ENCODE measurements around the gene MAST4. TPM values are rescaled to one million over a fixed set of nuclear protein-coding genes. Genes with fewer than 3 reads are reported as not detected.

Gene MAST4
- total and polyA plus RNA-seq, 2 of the 13 experiments (the other 11 are each of a cell fraction or from before 2014, with no cell fraction given) = 3.4 to 3.7 TPM

GRCh38 chr5:66985417-66985816 is 389.2 kb downstream of the MAST4 start (continued):
- TF ChIP-seq BCL3 (CRISPR knock-in tag; IDR thresholded peaks at IDR 0.05) = no peak

- CTCF ChIA-PET (ENCODE audit: low intra/inter-chr PET ratio, low total read pairs) = no interaction called here
- no peaks in the 10 kb centered on the region; a peak in 1 of 5 replicates for H3K27me3 ChIP-seq (ENCODE audit: control insufficient read depth in 1 of 2, insufficient read depth in 2 of 2, low read length in 2 of 2)
- H3K79me2 ChIP-seq (ENCODE audit: insufficient read depth, low read length) = no peaks in the 10 kb centered on the region
- intact Hi-C loops (cut with micrococcal nuclease; ENCODE audit: unreplicated experiment) = loop anchor here (5.0 kb wide), 1 partner anchor 111 kb away; no protein-coding TSS in a partner anchor
- H3K4me2 ChIP-seq (ENCODE audit: low read depth, low read length) = no peak overlapping the region
- no peaks in the 10 kb centered on the region for H3K36me3 ChIP-seq (replicated peaks in 1 of 2; ENCODE audit: control insufficient read depth in 1 of 2, insufficient read depth in 2 of 2, low read length in 2 of 2)
- no peaks in the 10 kb centered on the region for H3K9me3 ChIP-seq (ENCODE audit: low read length)
- no TSS peak for BruUV-seq (replicated peaks)
- DNase-seq (ENCODE audit: low spot score) (no peak), FAIRE-seq (no peak), ATAC-seq (no peak)
- H4K20me1 ChIP-seq (ENCODE audit: insufficient read depth, low read length) = no peaks in the 10 kb centered on the region
- in situ Hi-C loops (cut with HindIII; ENCODE audit: extremely low pct_ligation_motif_present, low pct_unique_long_range_greater_than_20kb) = loop anchor here (10.0 kb wide), 1 partner anchor 219 kb away; no protein-coding TSS in a partner anchor
- H2AFZ ChIP-seq (ENCODE audit: low read length) = no peak overlapping the region
- peaks cover 24% of the 10 kb centered on the region for H3K4me1 ChIP-seq (ENCODE audit: insufficient read depth, low read length)
- no peak overlapping the region for H3K4me3 ChIP-seq (replicated peaks in 1 of 3; ENCODE audit: insufficient read depth in 1 of 3, low read depth in 2 of 3, low read length in 3 of 3)
- TF ChIP-seq ZNF646 (CRISPR knock-in tag; IDR thresholded peaks at IDR 0.05) = no peak
- no peak for TF ChIP-seq AKNA (CRISPR knock-in tag; IDR thresholded peaks at IDR 0.05; ENCODE audit: borderline replicate concordance)
- TF ChIP-seq ZNF607 (CRISPR knock-in tag; IDR thresholded peaks at IDR 0.05; ENCODE audit: borderline replicate concordance) = no peak
- no peak for TF ChIP-seq ZGPAT (CRISPR knock-in tag; IDR thresholded peaks at IDR 0.05)
- TF ChIP-seq ATM (IDR thresholded peaks at IDR 0.05; ENCODE audit: borderline replicate concordance) = no peak
- TF ChIP-seq MED13 (CRISPR knock-in tag; IDR thresholded peaks at IDR 0.05) = no peak
- no peak overlapping the region for H3K9ac ChIP-seq (ENCODE audit: insufficient read depth, low read depth, low read length)
- H3K27ac ChIP-seq (ENCODE audit: extremely low read length, insufficient read depth, low read length) = no peak overlapping the region
- WGBS (ENCODE audit: low lambda C conversion rate) = 84% methylated on average over 2 of the region's 2 CpGs
- POLR2A ChIA-PET = interaction anchor here (0.8 kb wide), 1 partner anchor 108 kb away, joined by 3 read pairs; no protein-coding TSS in a partner anchor
Observed at GRCh38 chr5:66986009-66986408, 389.8 kb downstream of the MAST4 start.

Measured in HepG2 (cell line).